ENCODE measurements around the gene ITPR1. TPM values are rescaled to one million over a fixed set of nuclear protein-coding genes. Genes with fewer than 3 reads are reported as not detected.
A peak's percentile ranks its signal among the peaks of the same experiment; 100 is the strongest.

Gene ITPR1
- total and polyA plus RNA-seq, 4 experiments from 2014 or later = 6.1 to 72.8 (median 44.2) TPM

DNA sequence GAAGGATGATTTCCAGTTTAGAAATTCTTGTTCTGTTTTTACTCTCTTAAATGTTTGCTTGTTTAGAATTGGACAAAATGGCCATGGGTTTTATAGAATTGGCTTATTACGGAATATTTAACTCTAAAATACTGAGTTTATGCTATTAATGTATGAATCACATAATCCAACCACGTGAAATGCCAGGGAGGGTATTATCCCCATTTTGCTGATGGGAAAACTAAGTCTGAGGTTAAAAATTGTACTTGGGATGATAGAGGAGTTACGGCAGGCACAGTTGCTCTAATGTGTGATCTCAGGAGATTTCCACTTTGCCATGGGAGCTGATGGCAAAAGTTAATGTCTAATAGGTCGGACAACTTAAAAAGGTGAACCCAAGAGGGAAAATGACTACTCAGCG is 194.4 kb downstream of the ITPR1 start:
- ChIA-PET POLR2A (ENCODE audit: partially characterized antibody) (no interaction called here), CTCF (ENCODE audit: partially characterized antibody) (no interaction called here)
- intact Hi-C loops (cut with micrococcal nuclease) = no loop called here
- Histone ChIP-seq H3K27ac (ENCODE audit: low read depth, low read length) (no peak overlapping the region), H3K27me3 (ENCODE audit: insufficient read depth, low read length) (no peaks in the 10 kb centered on the region), H3K4me1 (ENCODE audit: insufficient read depth, low read length) (no peaks in the 10 kb centered on the region), H3K4me3 (ENCODE audit: low read length in 2 of 2) (no peak overlapping the region), H3K36me3 (ENCODE audit: insufficient read depth, low read length) (peaks cover 55% of the 10 kb centered on the region), H3K9me3 (ENCODE audit: control insufficient read depth in 1 of 2, low read length in 2 of 2) (no peaks in the 10 kb centered on the region)
- H3K36me3 Mint-ChIP-seq = peaks cover 87 to 90% of the 10 kb centered on the region in 2 donors
- H3K27me3 Mint-ChIP-seq = no peaks in the 10 kb centered on the region
- peaks cover 0 to 15% (median 4%) of the 10 kb centered on the region in 8 donors for H3K9me3 Mint-ChIP-seq
- H3K4me3 Mint-ChIP-seq = no peak overlapping the region
- H3K4me1 Mint-ChIP-seq = no peaks in the 10 kb centered on the region
- no peak for DNase-seq
- H3K27ac Mint-ChIP-seq = peak overlapping the region in 1 of 7 donors; percentile 63

DNA sequence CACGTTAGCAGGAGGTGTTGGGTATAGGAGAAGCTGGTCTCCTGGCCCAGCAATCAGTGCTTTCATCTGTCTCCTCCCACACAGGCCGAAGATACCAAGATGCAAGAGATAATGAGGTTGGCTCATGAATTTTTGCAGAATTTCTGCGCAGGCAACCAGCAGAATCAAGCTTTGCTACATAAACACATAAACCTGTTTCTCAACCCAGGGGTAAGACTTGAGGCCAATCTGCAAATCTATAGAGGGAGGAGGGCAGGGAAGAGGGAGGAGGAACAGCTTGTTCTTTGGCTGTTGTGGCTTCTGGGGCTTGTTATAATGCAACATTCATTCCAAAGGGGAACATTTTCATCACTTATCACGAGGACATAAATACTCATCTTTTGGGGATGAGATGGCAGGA is 195.3 kb downstream of the ITPR1 start:
- Mint-ChIP-seq H3K9me3 (peaks cover 0 to 15% (median 4%) of the 10 kb centered on the region in 8 donors), H3K4me1 (no peaks in the 10 kb centered on the region), H3K36me3 (peaks cover 85 to 90% of the 10 kb centered on the region in 2 donors), H3K4me3 (no peak overlapping the region), H3K27me3 (no peaks in the 10 kb centered on the region), H3K27ac (peak overlapping the region in 1 of 7 donors; percentile 18)
- Histone ChIP-seq H3K4me3 (ENCODE audit: low read length in 2 of 2) (no peak overlapping the region), H3K4me1 (ENCODE audit: insufficient read depth, low read length) (no peaks in the 10 kb centered on the region), H3K27ac (ENCODE audit: low read depth, low read length) (no peak overlapping the region), H3K36me3 (ENCODE audit: insufficient read depth, low read length) (peaks cover 52% of the 10 kb centered on the region), H3K9me3 (ENCODE audit: control insufficient read depth in 1 of 2, low read length in 2 of 2) (no peaks in the 10 kb centered on the region), H3K27me3 (ENCODE audit: insufficient read depth, low read length) (no peaks in the 10 kb centered on the region)
- no peak for DNase-seq
- intact Hi-C loops (cut with micrococcal nuclease) = no loop called here
- POLR2A ChIA-PET (ENCODE audit: partially characterized antibody) = no interaction called here
- CTCF ChIA-PET (ENCODE audit: partially characterized antibody) = no interaction called here

DNA sequence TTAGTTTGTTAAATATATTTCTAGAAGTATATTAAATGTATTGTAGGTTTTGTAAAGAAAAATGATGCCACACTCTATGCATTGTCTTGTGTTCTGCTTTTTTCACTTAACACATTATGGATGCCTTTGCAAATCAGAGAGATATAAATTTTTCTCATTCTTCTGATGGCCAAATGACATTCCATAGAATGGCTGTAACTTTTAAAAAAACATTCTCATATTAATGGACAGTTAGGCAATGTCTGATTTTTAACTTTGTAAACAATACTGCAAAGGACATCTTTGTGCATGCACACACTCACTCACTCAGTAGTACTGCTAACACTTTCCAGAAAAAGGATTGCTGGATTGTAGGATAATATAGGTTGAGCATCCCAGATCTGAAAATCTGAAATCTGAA is 195.9 kb downstream of the ITPR1 start:
- POLR2A ChIA-PET (ENCODE audit: partially characterized antibody) = no interaction called here
- no peaks in the 10 kb centered on the region for H3K4me1 ChIP-seq (ENCODE audit: insufficient read depth, low read length)
- intact Hi-C loops (cut with micrococcal nuclease) = no loop called here
- H3K27me3 ChIP-seq (ENCODE audit: insufficient read depth, low read length) = no peaks in the 10 kb centered on the region
- H3K27ac Mint-ChIP-seq = no peak overlapping the region
- H3K4me3 ChIP-seq (ENCODE audit: low read length in 2 of 2) = no peak overlapping the region
- DNase-seq = no peak
- CTCF ChIA-PET (ENCODE audit: partially characterized antibody) = no interaction called here
- H3K36me3 ChIP-seq (ENCODE audit: insufficient read depth, low read length) = peaks cover 45% of the 10 kb centered on the region
- H3K4me3 Mint-ChIP-seq = no peak overlapping the region
- no peak overlapping the region for H3K27ac ChIP-seq (ENCODE audit: low read depth, low read length)
- H3K36me3 Mint-ChIP-seq = peaks cover 85 to 89% of the 10 kb centered on the region in 2 donors
- no peaks in the 10 kb centered on the region for H3K27me3 Mint-ChIP-seq
- peaks cover 0 to 15% (median 4%) of the 10 kb centered on the region in 8 donors for H3K9me3 Mint-ChIP-seq
- H3K4me1 Mint-ChIP-seq = no peaks in the 10 kb centered on the region
- H3K9me3 ChIP-seq (ENCODE audit: control insufficient read depth in 1 of 2, low read length in 2 of 2) = no peaks in the 10 kb centered on the region

- H3K27ac Mint-ChIP-seq = no peak overlapping the region
- Histone ChIP-seq H3K27me3 (ENCODE audit: insufficient read depth, low read length) (no peaks in the 10 kb centered on the region), H3K36me3 (ENCODE audit: insufficient read depth, low read length) (peaks cover 33% of the 10 kb centered on the region), H3K4me1 (ENCODE audit: insufficient read depth, low read length) (no peaks in the 10 kb centered on the region), H3K27ac (ENCODE audit: low read depth, low read length) (no peak overlapping the region), H3K9me3 (ENCODE audit: control insufficient read depth in 1 of 2, low read length in 2 of 2) (no peaks in the 10 kb centered on the region), H3K4me3 (ENCODE audit: low read length in 2 of 2) (no peak overlapping the region)
- H3K4me3 Mint-ChIP-seq = no peak overlapping the region
- peaks cover 83 to 84% of the 10 kb centered on the region in 2 donors for H3K36me3 Mint-ChIP-seq
- intact Hi-C loops (cut with micrococcal nuclease) = no loop called here
- POLR2A ChIA-PET (ENCODE audit: partially characterized antibody) = no interaction called here
- peaks cover 0 to 15% (median 4%) of the 10 kb centered on the region in 8 donors for H3K9me3 Mint-ChIP-seq
- H3K27me3 Mint-ChIP-seq = no peaks in the 10 kb centered on the region
- CTCF ChIA-PET (ENCODE audit: partially characterized antibody) = no interaction called here
- H3K4me1 Mint-ChIP-seq = peaks cover 0 to 1% (median 0%) of the 10 kb centered on the region in 4 donors
- DNase-seq = no peak
Measured at GRCh38 chr3:4690277-4690676, 197.1 kb downstream of the ITPR1 start.

DNA sequence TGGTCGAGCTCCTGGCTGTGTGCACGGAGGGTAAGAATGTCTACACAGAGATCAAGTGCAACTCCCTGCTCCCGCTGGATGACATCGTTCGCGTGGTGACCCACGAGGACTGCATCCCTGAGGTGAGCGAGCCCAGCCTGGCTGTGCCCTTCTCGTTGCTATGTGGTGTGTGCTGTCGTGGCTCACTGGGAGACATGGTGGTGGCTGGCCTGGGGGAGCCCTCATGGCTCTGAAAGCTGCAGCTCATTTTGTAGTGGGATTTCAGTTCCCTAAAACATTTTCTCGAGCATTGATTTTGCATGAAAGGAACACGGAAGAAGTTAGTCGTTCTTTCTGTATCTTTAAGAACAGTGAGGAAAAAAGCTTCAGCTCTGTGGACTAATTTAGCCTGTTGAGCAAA is 200.5 kb downstream of the ITPR1 start:
- H3K36me3 ChIP-seq (ENCODE audit: insufficient read depth, low read length) = peaks cover 4% of the 10 kb centered on the region
- CTCF ChIA-PET (ENCODE audit: partially characterized antibody) = interaction anchor here (0.8 to 1.4 kb wide), 2 partner anchors 16 to 343 kb away, joined by 3 read pairs; no protein-coding TSS in a partner anchor
- DNase-seq = no peak

DNA sequence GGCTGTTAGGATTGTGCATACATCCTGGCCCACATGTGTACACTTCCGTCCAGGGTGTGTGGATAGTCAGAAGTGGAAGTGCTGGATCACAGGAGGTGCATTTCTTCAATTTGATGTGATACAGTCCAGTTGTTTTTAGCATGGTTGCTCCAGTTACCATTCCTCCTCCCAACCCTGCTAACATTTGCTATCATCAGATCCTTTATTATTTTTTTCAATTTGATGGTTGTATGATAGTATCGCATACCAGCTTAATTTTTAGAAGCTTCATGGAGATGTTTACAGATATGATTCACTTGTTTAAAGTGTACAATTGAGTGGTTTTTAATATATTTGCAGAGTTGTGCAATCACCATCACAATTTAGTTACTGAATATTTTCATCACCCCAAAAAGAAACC is 202.7 kb downstream of the ITPR1 start:
- no peak overlapping the region for H3K27ac ChIP-seq (ENCODE audit: low read depth, low read length)
- H3K4me3 Mint-ChIP-seq = no peak overlapping the region
- H3K36me3 Mint-ChIP-seq = peaks cover 59 to 75% of the 10 kb centered on the region in 2 donors
- POLR2A ChIA-PET (ENCODE audit: partially characterized antibody) = no interaction called here
- H3K9me3 Mint-ChIP-seq = no peaks in the 10 kb centered on the region
- DNase-seq = no peak
- no peak overlapping the region for H3K27ac Mint-ChIP-seq
- no peak overlapping the region for H3K4me3 ChIP-seq (ENCODE audit: low read length in 2 of 2)
- no peaks in the 10 kb centered on the region for H3K27me3 Mint-ChIP-seq
- H3K36me3 ChIP-seq (ENCODE audit: insufficient read depth, low read length) = peaks cover 14% of the 10 kb centered on the region
- CTCF ChIA-PET (ENCODE audit: partially characterized antibody) = interaction anchor here (1.0 kb wide), 2 partner anchors 25 to 62 kb away, joined by 3 read pairs; no protein-coding TSS in a partner anchor
- H3K9me3 ChIP-seq (ENCODE audit: control insufficient read depth in 1 of 2, low read length in 2 of 2) = no peaks in the 10 kb centered on the region
- intact Hi-C loops (cut with micrococcal nuclease) = no loop called here
- peaks cover 0 to 1% (median 0%) of the 10 kb centered on the region in 4 donors for H3K4me1 Mint-ChIP-seq
- no peaks in the 10 kb centered on the region for H3K27me3 ChIP-seq (ENCODE audit: insufficient read depth, low read length)
- no peaks in the 10 kb centered on the region for H3K4me1 ChIP-seq (ENCODE audit: insufficient read depth, low read length)

More for the DNA sequence above, 200.5 kb downstream of the ITPR1 start:
- no peaks in the 10 kb centered on the region for H3K27me3 ChIP-seq (ENCODE audit: insufficient read depth, low read length)
- H3K4me3 ChIP-seq (ENCODE audit: low read length in 2 of 2) = no peak overlapping the region
- H3K4me1 ChIP-seq (ENCODE audit: insufficient read depth, low read length) = no peaks in the 10 kb centered on the region
- H3K4me1 Mint-ChIP-seq = peaks cover 0 to 1% (median 0%) of the 10 kb centered on the region in 4 donors
- H3K4me3 Mint-ChIP-seq = peak overlapping the region in 1 of 8 donors; percentile 10
- H3K9me3 ChIP-seq (ENCODE audit: control insufficient read depth in 1 of 2, low read length in 2 of 2) = no peaks in the 10 kb centered on the region
- peaks cover 68 to 77% of the 10 kb centered on the region in 2 donors for H3K36me3 Mint-ChIP-seq
- peak overlapping the region in 1 of 7 donors; percentile 41 for H3K27ac Mint-ChIP-seq
- POLR2A ChIA-PET (ENCODE audit: partially characterized antibody) = no interaction called here
- H3K27ac ChIP-seq (ENCODE audit: low read depth, low read length) = no peak overlapping the region
- no peaks in the 10 kb centered on the region for H3K27me3 Mint-ChIP-seq
- peaks cover 0 to 8% (median 4%) of the 10 kb centered on the region in 8 donors for H3K9me3 Mint-ChIP-seq
- intact Hi-C loops (cut with micrococcal nuclease) = no loop called here

- Histone ChIP-seq H3K27ac (ENCODE audit: low read depth, low read length) (no peak overlapping the region), H3K4me3 (ENCODE audit: low read length in 2 of 2) (no peak overlapping the region), H3K36me3 (ENCODE audit: insufficient read depth, low read length) (peaks cover 18% of the 10 kb centered on the region), H3K9me3 (ENCODE audit: control insufficient read depth in 1 of 2, low read length in 2 of 2) (no peaks in the 10 kb centered on the region), H3K4me1 (ENCODE audit: insufficient read depth, low read length) (no peaks in the 10 kb centered on the region), H3K27me3 (ENCODE audit: insufficient read depth, low read length) (no peaks in the 10 kb centered on the region)
- no peak for DNase-seq
- H3K27ac Mint-ChIP-seq = no peak overlapping the region
- intact Hi-C loops (cut with micrococcal nuclease) = no loop called here
- H3K27me3 Mint-ChIP-seq = no peaks in the 10 kb centered on the region
- H3K9me3 Mint-ChIP-seq = no peaks in the 10 kb centered on the region
- CTCF ChIA-PET (ENCODE audit: partially characterized antibody) = interaction anchor here (1.0 kb wide), 1 partner anchor 63 kb away, joined by 3 read pairs; no protein-coding TSS in a partner anchor
- peaks cover 0 to 1% (median 0%) of the 10 kb centered on the region in 4 donors for H3K4me1 Mint-ChIP-seq
- H3K4me3 Mint-ChIP-seq = no peak overlapping the region
- POLR2A ChIA-PET (ENCODE audit: partially characterized antibody) = no interaction called here
- peaks cover 56 to 74% of the 10 kb centered on the region in 2 donors for H3K36me3 Mint-ChIP-seq
Measured at GRCh38 chr3:4696266-4696665, 203.1 kb downstream of the ITPR1 start.
